GM19468 (cell line): ENCODE data around the gene CADPS.

ENCODE experiments used
- ATAC-seq: cut with Tn5 transposase; IDR thresholded peaks from one replicate; pipeline ENCODE4 v1.9.1; 2021; ENCODE audit warnings: mild to moderate bottlenecking, moderate library complexity, moderate number of reproducible peaks; ENCODE audit not compliant: unreplicated experiment; ENCODE audit errors: extremely low read depth

Gene CADPS

DNA sequence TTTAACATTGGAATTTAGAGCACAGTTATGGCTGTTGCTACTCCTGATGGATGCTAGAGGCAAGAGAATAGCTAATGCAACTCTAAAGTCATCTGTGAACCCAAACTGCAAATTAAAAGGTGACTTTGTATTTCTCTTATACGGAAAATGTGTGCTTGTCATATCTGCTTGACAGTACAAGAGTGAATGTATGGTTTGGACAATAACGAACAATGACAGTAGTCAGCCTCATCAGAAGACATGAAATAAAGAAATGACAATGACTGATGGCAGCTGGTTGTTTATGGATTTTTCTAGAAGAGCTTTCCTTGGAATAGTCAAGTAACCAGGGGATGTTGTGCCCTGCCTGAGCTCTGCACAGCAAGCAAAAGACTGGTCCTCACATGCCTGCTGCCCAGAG, 333.0 kb downstream of the CADPS start:
- no peak for ATAC-seq

DNA sequence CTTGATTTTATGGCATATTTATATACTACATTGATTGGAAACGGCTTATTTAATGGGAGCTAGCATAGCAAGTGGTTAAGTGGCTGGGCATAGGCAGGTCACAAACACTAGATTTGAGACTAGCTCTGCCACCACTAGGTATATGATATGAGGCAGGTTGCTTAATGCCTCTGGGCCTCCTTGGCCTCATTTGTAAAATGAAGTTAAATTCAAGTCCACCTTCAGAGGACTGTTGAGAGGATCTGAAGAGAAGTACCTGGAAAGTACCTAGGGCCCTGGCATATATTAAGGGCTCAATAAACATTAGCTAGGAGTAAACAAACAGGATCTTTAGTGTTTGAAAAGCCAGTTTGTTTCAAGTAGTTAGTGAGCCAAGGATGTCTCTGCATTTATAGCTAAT, 335.5 kb downstream of the CADPS start:
- ATAC-seq = no peak

- ATAC-seq = no peak
Measured at GRCh38 chr3:62538691-62539356, 336.4 kb downstream of the CADPS start.

DNA sequence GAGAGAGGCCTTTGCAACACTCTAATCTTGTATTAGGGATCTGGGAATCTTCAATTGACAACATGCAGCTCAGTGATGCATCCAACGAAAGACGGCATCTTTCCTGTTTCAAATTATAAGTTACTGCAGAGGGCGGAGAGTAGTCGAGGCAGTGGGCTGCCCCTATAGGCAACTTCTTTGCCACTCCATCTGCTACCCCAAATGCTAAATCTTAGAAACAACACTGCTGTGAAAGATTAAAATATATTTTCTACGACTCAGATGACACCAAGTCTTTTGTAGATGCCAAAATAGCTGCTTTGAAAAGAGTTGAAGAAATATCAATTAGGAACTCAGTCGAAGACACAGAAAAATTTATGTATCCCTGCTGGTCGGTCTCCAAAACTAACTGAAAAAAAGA, 340.9 kb downstream of the CADPS start:
- no peak for ATAC-seq

DNA sequence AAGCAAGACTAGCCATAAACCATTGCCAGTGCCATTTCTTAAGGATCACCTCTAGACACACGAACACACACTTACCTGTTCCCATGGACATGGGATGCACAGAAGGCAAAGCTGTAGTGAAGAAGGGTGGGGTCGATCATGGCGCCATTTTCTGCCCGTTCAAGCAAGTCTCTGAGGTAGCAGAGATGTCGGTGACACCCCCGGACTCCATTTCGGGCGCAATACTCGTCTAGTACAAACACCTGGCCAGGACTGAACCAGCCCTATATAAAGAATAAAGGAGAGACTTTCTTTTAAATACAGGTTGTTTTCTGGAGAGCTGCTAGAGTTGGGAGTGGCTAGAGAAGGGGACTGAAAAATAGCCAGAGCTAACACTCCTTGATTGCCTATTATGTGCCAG, 342.4 kb downstream of the CADPS start:
- no peak for ATAC-seq

DNA sequence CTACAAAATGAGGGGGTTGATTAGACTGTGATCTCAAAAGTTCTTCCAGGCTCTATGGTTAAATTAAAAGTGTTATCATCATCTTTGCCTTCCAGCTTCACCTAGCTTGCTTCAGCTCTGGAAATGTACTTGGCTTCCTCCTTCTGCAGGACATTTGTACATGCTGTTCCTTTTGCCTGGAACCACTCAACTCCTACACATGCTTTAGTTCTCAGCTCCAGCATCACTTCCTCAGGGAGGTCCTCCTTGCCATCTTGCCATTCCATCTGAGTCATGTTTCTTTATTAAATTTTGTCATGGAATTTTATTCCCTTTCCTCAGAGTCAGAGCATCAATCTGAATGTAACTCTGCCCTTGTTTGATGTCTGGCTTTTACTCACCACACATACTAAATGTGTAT, 343.2 kb downstream of the CADPS start:
- ATAC-seq = no peak

DNA sequence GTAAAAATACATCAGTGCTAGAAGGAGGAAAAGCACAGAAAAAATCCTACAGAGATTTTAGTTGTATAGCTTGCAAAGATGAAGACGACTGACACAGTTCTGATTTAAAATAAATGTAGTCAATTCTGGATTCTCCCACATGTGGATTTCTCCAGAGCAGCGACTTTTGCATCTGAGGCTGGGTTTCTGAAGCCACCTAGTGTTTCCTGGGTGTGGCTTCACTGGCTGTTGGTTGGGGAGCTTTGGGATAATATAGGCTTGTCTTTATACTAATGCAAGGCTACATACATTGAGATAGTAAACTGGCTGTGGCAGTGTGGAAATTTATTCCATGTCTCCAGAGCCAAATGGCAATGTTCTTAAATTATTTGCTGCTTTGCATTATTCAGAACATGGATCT, 343.7 kb downstream of the CADPS start:
- ATAC-seq = no peak

- ATAC-seq = no peak
Measured at GRCh38 chr3:62529230-62529629, 346.0 kb downstream of the CADPS start.

DNA sequence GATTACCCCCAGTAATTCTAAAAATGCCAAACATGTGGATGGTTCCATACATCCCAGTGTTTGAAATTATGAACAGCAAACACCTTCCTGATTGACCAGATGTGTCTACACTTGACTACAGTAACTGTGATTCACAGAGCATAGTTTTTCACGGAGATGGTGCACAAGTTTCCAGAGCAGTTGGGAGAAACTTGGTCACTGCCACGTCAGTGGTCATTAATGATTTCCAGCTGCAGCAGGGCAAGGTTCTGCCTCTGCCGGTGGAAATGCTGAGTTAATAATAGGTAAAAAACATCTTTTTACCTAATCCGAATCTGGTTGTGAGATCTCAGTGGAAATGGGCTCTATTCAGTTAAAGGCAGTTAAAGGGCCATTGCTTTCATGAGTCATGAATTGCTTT, 347.7 kb downstream of the CADPS start:
- no peak for ATAC-seq

GRCh38 chr3:62525281-62525680, 349.9 kb downstream of the CADPS start:
- ATAC-seq = no peak

- ATAC-seq = no peak
Measured at GRCh38 chr3:62523672-62524071, 351.5 kb downstream of the CADPS start.

GRCh38 chr3:62521464-62522105, 353.6 kb downstream of the CADPS start:
- no peak for ATAC-seq

GRCh38 chr3:62503516-62503915, 371.7 kb downstream of the CADPS start:
- no peak for ATAC-seq

GRCh38 chr3:62502315-62503300, 372.6 kb downstream of the CADPS start:
- ATAC-seq = no peak

DNA sequence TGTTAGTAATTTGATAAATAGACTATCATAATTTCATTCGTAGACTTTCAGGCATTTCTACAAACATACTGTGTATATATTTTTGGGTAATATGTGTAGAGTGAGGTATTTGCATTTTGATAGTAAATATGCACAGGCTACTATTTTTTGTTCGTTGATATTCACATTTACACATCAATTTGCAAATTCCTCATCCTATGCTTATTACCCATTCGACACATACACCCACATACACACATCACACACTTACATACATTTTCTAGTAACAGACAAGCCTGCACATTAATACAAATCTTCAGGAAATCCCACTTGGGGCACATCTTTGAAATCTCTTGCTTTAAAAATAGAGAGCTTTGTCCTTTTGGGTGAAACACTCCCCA, 373.9 kb downstream of the CADPS start:
- ATAC-seq = no peak

GRCh38 chr3:62500556-62501288, 374.5 kb downstream of the CADPS start:
- ATAC-seq = no peak

- no peak for ATAC-seq
Measured at GRCh38 chr3:62497156-62497555, 378.1 kb downstream of the CADPS start.

- ATAC-seq = no peak
Measured at GRCh38 chr3:62496503-62496902, 378.7 kb downstream of the CADPS start.

DNA sequence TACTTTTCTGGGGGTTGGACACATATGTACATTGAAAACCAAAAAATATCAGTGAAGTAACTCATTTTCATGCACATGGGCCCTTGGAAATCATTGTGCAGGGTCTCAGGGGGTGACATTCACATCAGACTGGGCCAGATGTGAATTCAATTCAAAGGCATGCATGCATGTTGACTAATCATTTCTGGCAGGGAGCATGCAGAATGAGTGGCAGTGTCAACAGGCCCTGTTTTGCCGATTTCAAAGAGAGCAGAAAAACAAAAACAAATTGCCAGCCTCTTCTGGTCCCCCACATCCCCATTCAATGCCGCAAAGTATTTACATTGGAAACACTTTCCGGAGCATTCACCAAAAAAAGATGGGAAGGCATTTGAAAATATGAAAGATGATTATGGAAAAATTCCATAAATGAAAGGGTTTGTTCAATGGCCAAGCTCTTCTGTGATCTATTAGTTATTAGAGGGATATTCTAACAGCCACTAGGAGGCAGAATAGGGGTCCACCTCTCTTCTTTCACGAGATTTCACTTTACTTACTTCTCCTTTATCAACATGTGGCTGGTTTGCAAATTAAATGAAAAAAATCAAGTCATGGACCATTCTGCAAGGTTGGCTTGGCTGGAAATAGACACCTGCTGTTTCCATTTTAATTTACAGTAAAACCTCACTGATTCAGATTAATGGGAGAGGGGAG, 382.0 kb downstream of the CADPS start:
- ATAC-seq = no peak

DNA sequence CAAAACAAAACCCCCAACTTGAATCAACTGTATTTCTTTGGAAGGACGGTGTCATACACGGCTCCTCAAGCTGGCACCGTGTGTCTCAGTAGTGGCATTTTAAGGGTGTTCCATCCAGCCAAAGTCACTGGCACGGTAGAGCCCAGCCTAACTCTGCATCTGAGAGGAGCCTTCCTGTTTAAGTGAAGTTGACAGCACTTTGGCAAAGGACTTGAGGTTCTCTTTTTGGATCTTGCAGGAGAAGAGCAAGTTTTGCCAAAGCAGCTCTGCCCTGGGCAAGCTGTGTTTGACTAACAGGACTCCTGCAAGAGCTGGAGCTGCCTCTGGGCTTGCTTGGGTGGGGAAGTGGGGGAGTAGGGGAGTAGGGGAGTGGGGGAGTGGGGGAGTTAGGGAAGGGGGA, 392.3 kb downstream of the CADPS start:
- ATAC-seq = no peak
